ENCODE results near the gene REXO4.
"Not testable (repeated sequence)": the region's sequence is repeated elsewhere in the genome, so short reads cannot be mapped to it uniquely, and the experiment has no call there.

REXO4 gene

DNA sequence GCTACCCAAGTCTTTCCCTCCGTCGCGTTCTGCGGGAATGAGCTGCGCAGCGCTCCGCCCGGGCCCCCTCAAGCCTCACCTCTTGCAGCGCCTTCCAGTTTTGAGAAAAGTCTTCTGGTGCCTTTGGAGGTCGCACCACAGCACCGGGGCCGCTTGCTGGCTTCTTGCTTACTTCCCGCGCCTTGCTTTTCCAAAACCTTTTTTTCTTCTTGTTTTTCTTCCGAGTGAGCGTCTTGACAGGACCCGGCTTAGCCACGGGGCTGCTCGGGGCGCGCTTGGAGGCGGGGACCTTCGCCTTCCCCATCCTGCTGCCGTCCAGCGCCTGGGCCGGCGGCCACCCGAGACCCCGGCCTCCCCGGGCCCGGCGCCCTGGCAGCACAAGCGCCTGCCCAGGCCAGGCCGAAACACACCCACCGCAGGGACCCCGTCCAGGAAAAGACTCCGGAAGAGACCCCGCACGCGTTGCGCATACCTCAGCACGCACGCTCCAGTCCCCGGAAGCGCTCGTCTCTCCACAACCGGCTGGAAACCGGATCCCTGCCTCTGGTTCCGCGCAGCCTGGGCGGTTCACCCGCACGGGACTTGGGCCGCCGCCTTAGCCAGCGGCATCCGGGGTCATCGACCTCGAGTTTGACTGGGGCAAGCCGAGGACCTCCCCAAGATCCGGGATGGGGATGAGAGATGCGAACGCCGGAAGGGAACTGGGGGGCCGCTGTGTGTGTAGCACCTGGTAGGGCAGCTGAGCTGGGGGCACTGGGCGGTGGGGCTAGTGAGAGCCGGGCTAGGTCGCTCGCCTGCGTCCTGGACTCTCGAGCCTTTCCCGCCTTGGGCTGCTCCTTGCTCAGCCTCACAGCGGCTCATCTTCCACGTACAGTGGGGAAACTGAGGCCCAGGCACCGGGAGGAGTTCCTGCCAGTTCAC, at the start of gene REXO4:
TSS of gene REXO4 (minus strand) at position 470 of the 921 bp plus-strand sequence. CDS start at position 304, 166 bp downstream.
- peak; percentile 88 for DNase-seq

DNA sequence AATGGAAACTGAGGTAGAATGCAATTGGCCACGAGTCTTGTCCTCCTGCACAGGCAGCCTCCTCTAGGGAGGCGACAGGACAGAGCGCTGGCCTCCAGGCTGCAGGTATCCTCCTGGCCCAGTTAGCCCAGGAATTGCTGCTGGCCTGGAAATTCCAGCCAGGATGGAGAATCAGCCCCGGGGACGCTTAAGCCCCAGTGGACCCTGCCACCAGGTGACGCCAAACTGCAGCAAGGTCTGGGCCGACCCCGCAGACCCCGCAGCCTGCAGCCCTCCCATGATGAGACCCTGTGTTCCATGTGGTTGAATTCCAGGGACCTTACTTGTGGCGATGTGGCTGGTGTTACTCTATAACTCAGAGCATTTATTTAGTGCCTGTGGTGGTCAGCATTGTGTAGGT, 49.3 kb upstream of the REXO4 start:
- DNase-seq: no peak

DNA sequence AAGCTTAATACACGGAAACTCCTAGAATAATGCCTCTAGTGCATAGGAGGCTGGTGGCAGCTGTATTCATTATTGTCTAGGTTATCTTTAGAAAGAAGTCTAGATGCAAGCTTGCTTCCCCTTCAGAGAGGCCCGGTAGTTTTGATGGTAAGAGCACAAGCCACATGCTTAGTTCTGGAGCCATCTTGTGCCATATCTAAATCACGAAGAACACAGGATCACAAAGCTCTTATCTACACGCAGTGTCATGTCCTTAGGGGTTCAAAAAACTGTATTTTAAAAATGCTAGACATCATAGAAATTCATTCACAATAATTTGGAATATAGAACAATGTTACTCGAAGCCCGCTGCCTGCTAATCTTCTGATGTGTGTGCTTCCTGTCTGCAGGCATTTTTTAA, 48.2 kb upstream of the REXO4 start:
- no peak for DNase-seq

GRCh38 chr9:133464638-133465037, 46.8 kb upstream of the REXO4 start:
- no peak for DNase-seq

- no peak for DNase-seq
Measured at GRCh38 chr9:133463864-133464615, 46.2 kb upstream of the REXO4 start.

- no peak for DNase-seq
Measured at GRCh38 chr9:133463234-133463863, 45.5 kb upstream of the REXO4 start.

DNA sequence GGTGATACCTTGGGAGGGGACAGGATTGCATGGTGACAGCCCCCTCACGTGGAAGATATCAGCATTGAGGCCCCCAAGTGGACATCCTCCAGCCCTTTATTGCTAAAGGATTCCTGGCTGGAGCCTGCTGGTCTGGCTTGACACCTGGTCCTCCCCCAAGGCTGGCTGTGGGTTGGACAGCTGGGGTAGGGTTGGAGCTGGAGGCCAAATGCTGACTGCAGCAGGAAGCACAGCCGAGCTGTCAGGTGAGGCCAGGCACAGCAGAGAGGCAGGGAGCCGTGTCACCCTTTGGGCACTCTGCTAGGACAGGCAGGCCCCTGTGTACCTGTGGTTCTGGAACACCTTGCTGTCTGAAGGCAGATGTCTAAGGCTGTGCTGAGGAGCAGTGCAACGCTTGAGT, 44.2 kb upstream of the REXO4 start:
- no peak for DNase-seq

DNA sequence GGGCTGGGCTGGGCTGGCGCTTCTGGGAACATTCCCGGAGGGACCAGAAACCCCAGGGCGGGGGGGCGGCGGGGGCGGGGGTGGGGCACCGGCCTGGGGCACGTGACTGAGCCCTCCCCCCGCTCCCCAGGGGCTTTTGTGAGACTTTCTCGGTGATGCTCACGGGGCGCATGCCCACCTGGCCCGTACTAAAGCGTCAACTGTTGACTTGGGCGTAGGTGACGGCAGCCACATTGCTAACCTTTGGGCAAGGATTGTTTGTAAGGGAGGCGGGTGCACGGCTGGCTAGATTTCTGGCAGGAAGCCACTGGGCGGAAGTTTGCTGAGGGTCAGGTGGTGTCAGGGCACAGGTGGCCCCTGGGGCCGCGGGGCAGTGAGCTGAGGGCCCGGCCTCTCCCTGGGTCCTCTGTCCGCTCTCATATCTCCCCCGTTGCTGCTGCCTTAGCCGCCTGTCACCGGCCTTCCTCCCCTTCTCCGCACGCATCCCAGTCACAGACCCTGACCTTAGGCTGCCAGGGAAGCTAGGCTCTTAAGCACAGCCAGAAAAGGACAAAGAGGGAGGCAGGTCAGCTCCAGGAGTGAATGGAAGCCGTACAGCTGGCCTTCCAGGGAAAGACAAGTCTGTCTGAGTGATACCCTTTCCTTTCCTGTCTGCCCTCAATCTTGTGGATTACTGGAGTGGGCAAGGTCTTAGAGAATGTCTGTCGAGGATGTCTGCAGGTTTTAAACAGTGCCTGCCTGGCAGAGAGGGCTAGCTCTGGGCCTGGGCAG, 42.8 kb upstream of the REXO4 start:
- peak; percentile 62 for DNase-seq

DNA sequence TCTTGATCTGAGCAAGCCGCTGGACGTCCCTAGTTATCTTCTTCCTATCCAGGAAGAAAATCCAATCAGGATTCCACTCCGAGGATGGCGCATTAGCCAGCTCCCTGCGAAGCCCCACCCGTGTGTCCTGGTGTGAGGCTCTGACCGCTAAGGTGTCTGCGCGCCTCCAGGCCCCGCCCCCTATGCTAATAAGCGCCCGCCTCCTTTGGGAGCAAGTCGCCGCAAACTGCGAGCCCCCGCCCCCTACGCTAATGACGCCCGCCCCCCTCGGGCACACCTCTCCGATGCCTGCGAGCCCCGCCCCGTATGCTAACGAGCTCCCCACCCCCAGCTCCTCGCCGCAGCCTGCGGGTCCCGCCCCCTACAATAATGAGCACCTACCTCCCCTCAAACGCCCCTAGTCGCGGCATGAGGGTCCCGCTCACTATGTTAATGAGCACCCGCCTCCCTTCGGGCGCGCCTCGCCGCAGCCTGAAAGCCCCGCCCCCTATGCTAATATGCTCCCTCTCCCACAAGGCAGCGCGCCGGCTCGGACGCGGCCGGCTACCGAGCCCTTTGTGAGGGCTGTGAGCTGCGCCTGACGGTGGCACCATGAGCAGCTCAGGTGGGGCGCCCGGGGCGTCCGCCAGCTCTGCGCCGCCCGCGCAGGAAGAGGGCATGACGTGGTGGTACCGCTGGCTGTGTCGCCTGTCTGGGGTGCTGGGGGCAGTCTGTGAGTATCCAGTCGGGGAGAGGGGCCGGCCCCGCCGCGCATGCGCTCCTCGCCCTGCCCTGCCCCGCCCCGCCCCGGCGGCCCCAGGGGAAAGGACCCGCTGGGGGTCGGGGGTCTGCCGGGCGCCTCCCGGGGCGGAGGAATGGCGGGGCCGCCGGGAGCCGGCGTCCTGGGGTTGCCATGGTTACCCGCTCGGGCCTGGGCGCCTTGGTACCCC, 41.9 kb upstream of the REXO4 start, which contains the start of gene CACFD1:
TSS of gene CACFD1 (plus strand) at position 503 of the 929 bp plus-strand sequence. CDS start at position 592, 89 bp downstream.
- peak; percentile 93 for DNase-seq

DNA sequence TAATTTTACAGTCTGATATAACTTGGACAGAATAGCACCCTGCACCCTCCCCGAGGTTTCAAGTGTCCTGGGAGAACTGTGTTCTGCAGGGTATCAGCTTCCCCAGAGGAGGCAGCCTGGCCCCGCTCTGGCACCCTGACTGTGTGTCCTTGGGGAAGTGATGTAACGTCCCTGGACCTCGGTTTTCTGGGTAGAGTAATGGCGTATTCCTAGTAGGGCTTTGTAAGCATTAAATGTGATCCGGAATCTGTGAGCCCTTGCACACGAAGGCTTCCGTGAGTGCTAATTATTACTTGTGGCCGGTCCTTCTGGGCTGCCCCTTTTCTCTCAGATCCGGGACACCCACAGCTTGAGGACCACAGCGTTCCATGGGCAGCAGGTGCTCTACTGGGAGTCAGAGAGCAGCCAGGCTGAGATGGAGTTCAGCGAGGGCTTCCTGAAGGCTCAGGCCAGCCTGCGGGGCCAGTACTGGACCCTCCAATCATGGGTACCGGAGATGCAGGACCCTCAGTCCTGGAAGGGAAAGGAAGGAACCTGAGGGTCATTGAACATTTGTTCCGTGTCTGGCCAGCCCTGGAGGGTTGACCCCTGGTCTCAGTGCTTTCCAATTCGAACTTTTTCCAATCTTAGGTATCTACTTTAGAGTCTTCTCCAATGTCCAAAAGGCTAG, 41.0 kb upstream of the REXO4 start:
- no peak for DNase-seq

DNA sequence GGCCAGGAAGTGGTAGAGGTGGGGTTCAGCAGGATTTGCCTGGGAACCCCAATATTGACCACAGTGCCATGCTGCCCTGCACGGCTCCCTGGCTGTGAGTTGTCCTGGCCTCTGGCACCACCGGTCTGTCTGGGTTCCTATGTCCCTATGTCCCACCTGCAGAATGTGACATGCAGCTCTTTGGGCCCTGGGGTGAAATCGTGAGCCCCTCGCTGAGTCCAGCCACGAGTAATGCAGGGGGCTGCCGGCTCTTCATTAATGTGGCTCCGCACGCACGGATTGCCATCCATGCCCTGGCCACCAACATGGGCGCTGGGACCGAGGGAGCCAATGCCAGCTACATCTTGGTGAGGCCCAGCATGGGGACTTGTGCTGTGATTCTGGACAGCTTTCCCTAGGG, 39.9 kb upstream of the REXO4 start:
- DNase-seq: no peak

- DNase-seq: no peak
Measured at GRCh38 chr9:133457233-133457632, 39.4 kb upstream of the REXO4 start.

DNA sequence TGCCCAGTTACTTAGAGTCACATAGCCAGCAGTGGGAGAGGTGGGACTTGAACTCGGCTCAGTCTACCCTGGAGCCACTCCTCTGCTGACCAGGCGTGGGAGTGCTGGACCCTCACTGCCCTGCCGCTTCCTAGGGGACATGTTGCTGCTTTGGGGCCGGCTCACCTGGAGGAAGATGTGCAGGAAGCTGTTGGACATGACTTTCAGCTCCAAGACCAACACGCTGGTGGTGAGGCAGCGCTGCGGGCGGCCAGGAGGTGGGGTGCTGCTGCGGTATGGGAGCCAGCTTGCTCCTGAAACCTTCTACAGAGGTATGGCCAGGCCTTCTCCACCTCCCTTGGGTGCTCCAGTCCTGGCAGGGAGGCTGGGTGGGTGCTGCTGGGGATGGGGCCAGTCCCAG, 38.6 kb upstream of the REXO4 start:
- DNase-seq: no peak

DNA sequence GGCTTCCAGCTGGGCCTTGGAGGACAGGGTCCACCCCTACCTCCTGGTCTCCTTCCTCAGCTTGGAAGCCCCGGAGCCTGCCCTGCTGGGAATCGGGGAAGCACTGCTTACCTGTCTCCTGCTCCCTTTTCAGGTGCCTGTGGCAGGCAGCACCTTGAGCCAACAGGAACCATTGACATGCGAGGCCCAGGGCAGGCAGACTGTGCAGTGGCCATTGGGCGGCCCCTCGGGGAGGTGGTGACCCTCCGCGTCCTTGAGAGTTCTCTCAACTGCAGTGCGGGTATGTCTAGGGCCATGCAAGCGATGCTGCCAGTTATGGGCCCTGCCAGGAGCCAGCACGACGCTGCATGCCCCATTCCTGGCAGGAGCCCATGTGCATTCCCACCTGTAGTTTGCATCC, 38.1 kb upstream of the REXO4 start:
- no peak for DNase-seq

GRCh38 chr9:133454943-133455673, 37.3 kb upstream of the REXO4 start:
- DNase-seq: no peak

DNA sequence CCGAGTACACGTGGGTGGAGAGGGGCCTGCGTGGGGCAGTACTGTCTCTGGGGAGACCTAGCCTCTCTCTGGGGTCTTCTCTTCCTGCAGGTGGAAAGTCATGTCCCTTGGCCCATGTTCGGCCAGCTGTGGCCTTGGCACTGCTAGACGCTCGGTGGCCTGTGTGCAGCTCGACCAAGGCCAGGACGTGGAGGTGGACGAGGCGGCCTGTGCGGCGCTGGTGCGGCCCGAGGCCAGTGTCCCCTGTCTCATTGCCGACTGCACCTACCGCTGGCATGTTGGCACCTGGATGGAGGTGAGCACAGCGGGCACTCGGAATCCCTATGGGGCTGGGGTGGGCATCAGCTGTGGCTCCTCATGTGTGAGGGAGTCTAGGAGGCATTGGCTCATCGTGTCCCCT, 36.5 kb upstream of the REXO4 start:
- DNase-seq: no peak

GRCh38 chr9:133453651-133454050, 35.8 kb upstream of the REXO4 start:
- no peak for DNase-seq

GRCh38 chr9:133452562-133452961, 34.8 kb upstream of the REXO4 start:
- DNase-seq: no peak

DNA sequence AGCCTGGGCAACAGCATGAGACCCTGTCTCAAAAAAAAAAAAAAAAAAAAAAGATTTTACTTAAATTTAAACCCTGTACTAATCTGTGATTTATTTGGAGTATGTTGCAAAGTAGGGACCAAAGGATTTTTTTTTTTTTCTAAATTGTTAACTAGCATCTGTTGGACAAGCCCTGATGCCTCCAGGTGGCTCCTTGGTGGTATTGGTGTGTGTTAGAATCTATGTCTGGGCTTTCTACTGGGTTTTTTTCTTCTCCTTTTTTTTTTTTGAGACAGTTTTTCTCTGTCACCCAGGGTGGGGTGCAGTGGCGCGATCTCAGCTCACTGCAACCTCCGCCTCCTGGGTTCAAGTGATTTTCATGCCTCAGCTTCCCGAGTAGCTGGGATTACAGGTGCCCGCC, 34.1 kb upstream of the REXO4 start:
- not testable (repeated sequence) for DNase-seq

DNA sequence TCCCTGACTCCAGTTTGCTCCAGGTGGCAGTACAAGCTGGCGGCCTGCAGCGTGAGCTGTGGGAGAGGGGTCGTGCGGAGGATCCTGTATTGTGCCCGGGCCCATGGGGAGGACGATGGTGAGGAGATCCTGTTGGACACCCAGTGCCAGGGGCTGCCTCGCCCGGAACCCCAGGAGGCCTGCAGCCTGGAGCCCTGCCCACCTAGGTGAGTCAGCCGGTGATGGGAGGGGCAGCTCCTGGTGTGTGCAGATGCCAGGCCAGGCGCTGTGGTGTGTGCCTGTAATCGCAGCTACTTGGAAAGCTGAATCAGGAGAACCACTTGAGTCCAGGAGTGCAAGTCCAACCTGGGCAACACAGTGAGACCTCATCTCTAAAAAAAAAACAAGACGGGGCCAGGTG, 31.9 kb upstream of the REXO4 start:
- no peak for DNase-seq
